Endothelial cell (in vitro differentiated cells): Measurements from ENCODE around the gene PARD3. TPM values are rescaled to one million over a fixed set of nuclear protein-coding genes. Genes with fewer than 3 reads are reported as not detected.

ENCODE experiments used
- DNase-seq: peaks from one replicate; pipeline ENCODE4 v3.0.0; 2021; ENCODE audit warnings: low spot score
- H3K27ac Mint-ChIP-seq: one replicate; pipeline ENCODE4 v1.8.0; 2021; ENCODE audit warnings: mixed read lengths, inconsistent platforms; ENCODE audit not compliant: unreplicated experiment
- H3K27me3 Mint-ChIP-seq: one replicate; pipeline ENCODE4 v1.8.0; 2021; ENCODE audit warnings: mild to moderate bottlenecking, moderate library complexity, mixed read lengths, inconsistent platforms; ENCODE audit not compliant: unreplicated experiment
- H3K36me3 Mint-ChIP-seq: one replicate; pipeline ENCODE4 v1.8.0; 2021; ENCODE audit warnings: mild to moderate bottlenecking, low read depth, mixed read lengths, inconsistent platforms; ENCODE audit not compliant: unreplicated experiment
- H3K4me1 Mint-ChIP-seq: one replicate; pipeline ENCODE4 v1.8.0; 2021; ENCODE audit warnings: mild to moderate bottlenecking, mixed read lengths, inconsistent platforms; ENCODE audit not compliant: unreplicated experiment
- H3K4me3 Mint-ChIP-seq: one replicate; pipeline ENCODE4 v1.8.0; 2021; ENCODE audit warnings: mild to moderate bottlenecking, mixed read lengths, inconsistent platforms; ENCODE audit not compliant: unreplicated experiment
- H3K9me3 Mint-ChIP-seq: one replicate; pipeline ENCODE4 v1.8.0; 2021; ENCODE audit warnings: mixed read lengths, inconsistent platforms; ENCODE audit not compliant: unreplicated experiment
- total RNA-seq: library from RNA; stranded (reverse); fragmentation: NEBNext Ultra II Directional; extraction: Animal tissue kit (Norgen Biotek cat#: 25700); gene quantifications from one replicate; pipeline ENCODE4 v1.2.1, GENCODE V29; 2021; ENCODE audit not compliant: unreplicated experiment
- TF ChIP-seq, protein P1 (sequence below): fragments of 200-600 bp; sonication (generic); IDR thresholded peaks from one replicate; pipeline ENCODE4 v1.5.0; 2021; ENCODE audit warnings: antibody characterized with exemption; ENCODE audit not compliant: unreplicated experiment

The PARD3 gene
- total RNA-seq, 1 donor from 2014 or later = 35.2 TPM

DNA sequence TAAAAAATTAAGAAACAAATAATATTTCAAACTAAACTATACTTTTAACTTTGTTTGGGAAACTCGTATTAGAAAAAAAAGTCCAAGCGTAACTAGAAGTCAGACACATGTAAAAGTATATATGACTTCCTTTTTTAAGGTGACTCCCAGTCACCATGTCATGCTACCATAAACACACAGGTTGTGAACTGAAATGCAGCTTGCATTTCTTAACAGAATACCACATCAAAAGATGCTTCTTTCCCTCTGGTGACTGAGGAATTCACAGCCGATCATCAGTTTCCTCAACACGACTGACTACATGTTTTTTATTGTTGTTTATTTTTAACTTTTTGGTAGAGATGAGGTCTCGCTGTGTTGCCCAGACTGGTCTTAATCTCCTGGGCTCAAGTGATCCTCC, 445.0 kb downstream of the PARD3 start:
- H3K4me3 Mint-ChIP-seq = no peak overlapping the region
- H3K36me3 Mint-ChIP-seq = peaks cover 3% of the 10 kb centered on the region

DNA sequence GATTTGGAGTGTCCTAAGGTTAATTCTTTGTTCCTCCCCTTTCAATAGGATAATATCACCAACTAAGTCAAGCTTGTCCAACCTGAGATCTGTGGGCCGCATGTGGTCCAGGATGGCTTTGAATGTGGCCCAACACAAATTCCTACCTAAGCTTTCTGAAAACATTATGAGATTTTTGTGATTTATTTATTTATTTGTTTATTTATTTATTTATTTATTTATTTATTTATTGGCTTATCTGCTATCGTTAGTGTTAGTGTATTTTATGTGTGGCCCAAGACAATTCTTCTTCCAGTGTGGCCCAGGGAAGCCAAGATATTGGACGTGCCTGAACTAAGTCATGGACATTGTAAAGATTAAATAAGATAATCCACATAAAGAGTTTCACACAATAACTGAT, 446.0 kb downstream of the PARD3 start:
- H3K27ac Mint-ChIP-seq = no peak overlapping the region
- DNase-seq = no peak
- H3K4me1 Mint-ChIP-seq = peaks cover 7% of the 10 kb centered on the region
- peaks cover 3% of the 10 kb centered on the region for H3K27me3 Mint-ChIP-seq
- TF ChIP-seq, protein P1, sequence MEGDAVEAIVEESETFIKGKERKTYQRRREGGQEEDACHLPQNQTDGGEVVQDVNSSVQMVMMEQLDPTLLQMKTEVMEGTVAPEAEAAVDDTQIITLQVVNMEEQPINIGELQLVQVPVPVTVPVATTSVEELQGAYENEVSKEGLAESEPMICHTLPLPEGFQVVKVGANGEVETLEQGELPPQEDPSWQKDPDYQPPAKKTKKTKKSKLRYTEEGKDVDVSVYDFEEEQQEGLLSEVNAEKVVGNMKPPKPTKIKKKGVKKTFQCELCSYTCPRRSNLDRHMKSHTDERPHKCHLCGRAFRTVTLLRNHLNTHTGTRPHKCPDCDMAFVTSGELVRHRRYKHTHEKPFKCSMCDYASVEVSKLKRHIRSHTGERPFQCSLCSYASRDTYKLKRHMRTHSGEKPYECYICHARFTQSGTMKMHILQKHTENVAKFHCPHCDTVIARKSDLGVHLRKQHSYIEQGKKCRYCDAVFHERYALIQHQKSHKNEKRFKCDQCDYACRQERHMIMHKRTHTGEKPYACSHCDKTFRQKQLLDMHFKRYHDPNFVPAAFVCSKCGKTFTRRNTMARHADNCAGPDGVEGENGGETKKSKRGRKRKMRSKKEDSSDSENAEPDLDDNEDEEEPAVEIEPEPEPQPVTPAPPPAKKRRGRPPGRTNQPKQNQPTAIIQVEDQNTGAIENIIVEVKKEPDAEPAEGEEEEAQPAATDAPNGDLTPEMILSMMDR = no peak
- H3K36me3 Mint-ChIP-seq = peaks cover 3% of the 10 kb centered on the region
- no peak overlapping the region for H3K4me3 Mint-ChIP-seq
- no peaks in the 10 kb centered on the region for H3K9me3 Mint-ChIP-seq

More for the DNA sequence above, 445.0 kb downstream of the PARD3 start:
- DNase-seq = no peak
- TF ChIP-seq, protein P1 = no peak
- Mint-ChIP-seq H3K4me1 (peaks cover 15% of the 10 kb centered on the region), H3K9me3 (no peaks in the 10 kb centered on the region), H3K27me3 (peaks cover 3% of the 10 kb centered on the region), H3K27ac (no peak overlapping the region)

DNA sequence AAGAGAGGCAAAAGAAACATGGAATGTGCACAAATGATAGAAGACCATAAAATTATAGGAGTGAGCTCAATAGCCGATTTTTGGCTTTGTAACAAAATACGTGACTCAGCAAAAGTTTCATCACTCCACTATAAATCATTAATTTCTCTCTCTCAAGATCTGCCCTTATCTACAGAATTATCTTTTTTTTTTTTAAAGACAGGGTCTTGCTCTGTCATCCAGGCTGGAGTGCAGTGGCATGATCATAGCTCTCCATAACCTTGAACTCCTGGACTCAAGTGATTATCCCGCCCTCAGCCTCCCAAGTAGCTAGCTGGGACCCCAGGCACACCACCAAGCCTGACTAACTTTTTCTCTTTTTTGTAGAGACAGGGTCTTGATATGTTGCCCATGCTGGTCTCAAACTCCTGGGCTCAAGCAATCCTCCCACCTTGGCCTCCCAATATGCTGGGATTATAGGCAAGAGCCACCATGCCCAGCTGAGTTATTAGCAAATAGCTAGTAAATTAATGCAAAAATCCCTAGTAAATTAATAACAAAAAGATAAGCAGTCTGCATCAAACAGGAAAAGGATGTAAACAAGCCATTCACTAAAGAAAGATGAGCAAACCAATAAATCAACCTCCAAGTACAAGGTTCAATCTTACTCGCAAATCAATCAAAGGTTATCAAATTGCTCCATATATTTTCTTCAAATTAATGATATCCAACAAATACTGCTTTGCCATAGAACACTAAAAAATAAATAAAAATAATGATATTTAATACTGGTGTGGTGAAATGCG, 450.7 kb downstream of the PARD3 start:
- Mint-ChIP-seq H3K4me1 (no peaks in the 10 kb centered on the region), H3K27ac (no peak overlapping the region), H3K4me3 (no peak overlapping the region), H3K36me3 (no peaks in the 10 kb centered on the region), H3K27me3 (no peaks in the 10 kb centered on the region), H3K9me3 (no peaks in the 10 kb centered on the region)
- DNase-seq = no peak
- TF ChIP-seq, protein P1 = no peak

DNA sequence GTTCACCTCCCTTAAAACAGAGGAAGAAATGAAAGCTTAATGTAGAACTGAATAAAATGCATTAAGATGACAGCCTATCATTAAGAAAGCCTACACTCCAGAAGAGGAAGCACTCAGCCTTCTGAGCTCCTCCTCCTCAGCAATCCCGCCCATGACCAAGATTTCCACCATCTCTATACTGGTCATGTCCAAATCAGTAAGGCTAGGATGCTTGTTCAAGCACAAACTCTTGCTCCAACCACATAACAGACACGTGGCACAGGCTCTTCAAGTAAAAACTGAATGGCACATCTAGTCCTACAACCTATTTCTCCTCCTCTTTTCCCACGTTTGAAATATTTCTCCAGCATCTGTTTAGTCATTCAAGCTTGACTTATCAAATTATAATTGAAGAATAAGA, 454.1 kb downstream of the PARD3 start:
- no peak for DNase-seq
- Mint-ChIP-seq H3K36me3 (peaks cover 4% of the 10 kb centered on the region), H3K4me3 (no peak overlapping the region), H3K4me1 (no peaks in the 10 kb centered on the region), H3K27ac (no peak overlapping the region), H3K27me3 (no peaks in the 10 kb centered on the region), H3K9me3 (no peaks in the 10 kb centered on the region)
- TF ChIP-seq, protein P1 = no peak

DNA sequence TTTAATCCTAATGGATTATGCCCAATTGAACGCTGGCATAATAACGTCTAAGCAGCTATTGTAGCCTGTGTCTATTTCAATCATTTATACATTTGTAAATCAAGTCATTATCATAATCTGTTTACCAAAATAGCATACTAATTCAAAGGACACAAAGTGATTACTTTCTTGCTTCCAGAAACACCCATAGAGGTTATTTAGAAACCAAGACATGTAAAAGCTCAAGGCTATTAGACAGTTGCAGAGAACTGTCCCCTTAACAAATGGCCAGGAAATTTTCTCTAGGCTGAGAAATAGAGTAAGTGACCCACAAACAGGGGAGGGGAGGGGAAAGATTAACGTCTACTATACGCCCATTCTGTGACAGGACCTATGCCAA, 455.7 kb downstream of the PARD3 start:
- DNase-seq = no peak
- H3K4me3 Mint-ChIP-seq = no peak overlapping the region
- no peaks in the 10 kb centered on the region for H3K9me3 Mint-ChIP-seq
- peaks cover 8% of the 10 kb centered on the region for H3K36me3 Mint-ChIP-seq
- no peak overlapping the region for H3K27ac Mint-ChIP-seq
- H3K27me3 Mint-ChIP-seq = peaks cover 4% of the 10 kb centered on the region
- H3K4me1 Mint-ChIP-seq = no peaks in the 10 kb centered on the region
- TF ChIP-seq, protein P1 = no peak
